GM12874 (cell line): ENCODE results near the gene PSMB5.

Experiments
- CTCF ChIP-seq: IDR thresholded peaks from 2 replicates; pipeline ENCODE4 v1.5.1; 2011; ENCODE audit warnings: low read depth, mild to moderate bottlenecking, control low read depth, low read length, moderate library complexity; ENCODE audit not compliant: insufficient read depth

Gene PSMB5

GRCh38 chr14:23057757-23058653, 23.3 kb upstream of the PSMB5 start:
- TF ChIP-seq CTCF, result peak; percentile 95

- TF ChIP-seq CTCF, result no peak
These were observed 22.5 kb upstream of the PSMB5 start, which contains the start of gene CDH24 for GRCh38 chr14:23056956-23057756. CDH24 (minus strand) TSS chr14:23057520; CDS start chr14:23055733, 1,787 bp downstream.

- peak; percentile 91 for TF ChIP-seq CTCF
These were observed 21.6 kb upstream of the PSMB5 start for GRCh38 chr14:23056145-23056955.

GRCh38 chr14:23055621-23056144, 21.0 kb upstream of the PSMB5 start:
- no peak for TF ChIP-seq CTCF

GRCh38 chr14:23055147-23055550, 20.4 kb upstream of the PSMB5 start:
- TF ChIP-seq CTCF, result no peak

GRCh38 chr14:23054000-23054811, 19.5 kb upstream of the PSMB5 start:
- TF ChIP-seq CTCF, result peak; percentile 36
